HG03175 (cell line): Measurements from ENCODE around the gene OSBPL10.

Experiments
- ATAC-seq: cut with Tn5 transposase; IDR thresholded peaks from one replicate; pipeline ENCODE4 v1.9.1; 2021; ENCODE audit warnings: mild to moderate bottlenecking, moderate library complexity; ENCODE audit not compliant: unreplicated experiment

The OSBPL10 gene

GRCh38 chr3:31754575-31755278 is 226.3 kb downstream of the OSBPL10 start:
- peak; percentile 91 for ATAC-seq

- no peak for ATAC-seq
Measured at GRCh38 chr3:31753050-31753425, 228.0 kb downstream of the OSBPL10 start.

GRCh38 chr3:31752305-31753049 is 228.6 kb downstream of the OSBPL10 start:
- no peak for ATAC-seq

- ATAC-seq = no peak
Measured at GRCh38 chr3:31750341-31750740, 230.7 kb downstream of the OSBPL10 start.

GRCh38 chr3:31748933-31749295 is 232.1 kb downstream of the OSBPL10 start:
- ATAC-seq = no peak

GRCh38 chr3:31748281-31748932 is 232.7 kb downstream of the OSBPL10 start:
- ATAC-seq = no peak

- no peak for ATAC-seq
Measured at GRCh38 chr3:31747785-31748184, 233.3 kb downstream of the OSBPL10 start.

GRCh38 chr3:31744913-31745312 is 236.1 kb downstream of the OSBPL10 start:
- no peak for ATAC-seq

GRCh38 chr3:31743331-31744089 is 237.6 kb downstream of the OSBPL10 start:
- no peak for ATAC-seq

GRCh38 chr3:31740397-31740796 is 240.7 kb downstream of the OSBPL10 start:
- ATAC-seq = no peak

GRCh38 chr3:31738412-31738811 is 242.7 kb downstream of the OSBPL10 start:
- ATAC-seq = no peak

GRCh38 chr3:31735667-31736066 is 245.4 kb downstream of the OSBPL10 start:
- no peak for ATAC-seq

GRCh38 chr3:31733234-31733667 is 247.8 kb downstream of the OSBPL10 start:
- ATAC-seq = no peak

GRCh38 chr3:31732548-31732947 is 248.5 kb downstream of the OSBPL10 start:
- ATAC-seq = no peak

GRCh38 chr3:31729573-31729972 is 251.5 kb downstream of the OSBPL10 start:
- no peak for ATAC-seq

- no peak for ATAC-seq
Measured at GRCh38 chr3:31729082-31729481, 252.0 kb downstream of the OSBPL10 start.

GRCh38 chr3:31728403-31728802 is 252.7 kb downstream of the OSBPL10 start:
- ATAC-seq = no peak

GRCh38 chr3:31725976-31726375 is 255.1 kb downstream of the OSBPL10 start:
- ATAC-seq = no peak

GRCh38 chr3:31725568-31725967 is 255.5 kb downstream of the OSBPL10 start:
- ATAC-seq = no peak

GRCh38 chr3:31724651-31725050 is 256.4 kb downstream of the OSBPL10 start:
- peak; percentile 47 for ATAC-seq

- no peak for ATAC-seq
Measured at GRCh38 chr3:31724116-31724515, 256.9 kb downstream of the OSBPL10 start.
